ENCODE measurements around the gene CTU2. TPM values are rescaled to one million over a fixed set of nuclear protein-coding genes. Genes with fewer than 3 reads are reported as not detected.

Gene CTU2
- total and polyA plus RNA-seq, 10 donors, result 7.2 to 28.2 (median 15.5) TPM

- TF ChIP-seq POLR2A (IDR thresholded peaks at IDR 0.05), result no peak
- no peak for TF ChIP-seq CTCF (IDR thresholded peaks at IDR 0.05 in 8 of 11, conservative IDR thresholded peaks at IDR 0.05 in 3 of 11)
- no peak for TF ChIP-seq POLR2AphosphoS5 (IDR thresholded peaks at IDR 0.05)
- peaks cover 32 to 97% (median 73%) of the 10 kb centered on the region in 6 donors for H3K4me1 ChIP-seq
- no peak overlapping the region for H3K4me3 ChIP-seq
- H3K27ac ChIP-seq, result peak overlapping the region in 1 of 8 donors; percentile 27
- DNase-seq, result no peak
- H3K36me3 ChIP-seq, result peaks cover 0 to 55% (median 6%) of the 10 kb centered on the region in 6 donors
- H3K27me3 ChIP-seq (replicated peaks in 1 of 7), result no peaks in the 10 kb centered on the region
- WGBS, 5 donors, result 65 to 99% (median 86%) methylated on average over 6 to 10 of the region's 10 CpGs
- H3K9me3 ChIP-seq, result peaks cover 0 to 8% (median 0%) of the 10 kb centered on the region in 8 donors
- intact Hi-C loops (cut with DNase I; ENCODE audit: low total_unique reads), result no loop called here
These were observed 55.5 kb downstream of the CTU2 start for GRCh38 chr16:88761830-88762229.

- H3K27me3 ChIP-seq (replicated peaks in 1 of 7), result no peaks in the 10 kb centered on the region
- WGBS, 5 donors, result 76 to 82% (median 79%) methylated on average over 7 to 16 of the region's 16 CpGs
- peaks cover 0 to 8% (median 0%) of the 10 kb centered on the region in 8 donors for H3K9me3 ChIP-seq
- intact Hi-C loops (cut with DNase I; ENCODE audit: low total_unique reads), result no loop called here
- peaks cover 38 to 100% (median 78%) of the 10 kb centered on the region in 6 donors for H3K4me1 ChIP-seq
- H3K27ac ChIP-seq, result peak overlapping the region in 1 of 8 donors; percentile 27
- DNase-seq, result no peak
- TF ChIP-seq POLR2A (IDR thresholded peaks at IDR 0.05) (no peak), POLR2AphosphoS5 (IDR thresholded peaks at IDR 0.05) (no peak), CTCF (IDR thresholded peaks at IDR 0.05 in 8 of 11, conservative IDR thresholded peaks at IDR 0.05 in 3 of 11) (no peak)
- no peak overlapping the region for H3K4me3 ChIP-seq
- H3K36me3 ChIP-seq, result peaks cover 0 to 55% (median 6%) of the 10 kb centered on the region in 6 donors
These were observed 56.1 kb downstream of the CTU2 start for GRCh38 chr16:88762258-88762870.

- 74 to 93% (median 85%) methylated on average over 6 to 10 of the region's 10 CpGs for WGBS, 5 donors
- no peak overlapping the region for H3K27ac ChIP-seq
These were observed 56.6 kb downstream of the CTU2 start for GRCh38 chr16:88762941-88763340.

More at GRCh38 chr16:88762941-88763340, 56.6 kb downstream of the CTU2 start:
- intact Hi-C loops (cut with DNase I; ENCODE audit: low total_unique reads), result no loop called here
- no peak for DNase-seq
- TF ChIP-seq POLR2A (IDR thresholded peaks at IDR 0.05), result no peak
- TF ChIP-seq POLR2AphosphoS5 (IDR thresholded peaks at IDR 0.05), result peak in 1 of 3 donors; percentile 3
- no peak for TF ChIP-seq CTCF (IDR thresholded peaks at IDR 0.05 in 8 of 11, conservative IDR thresholded peaks at IDR 0.05 in 3 of 11)
- no peak overlapping the region for H3K4me3 ChIP-seq
- H3K4me1 ChIP-seq, result peaks cover 44 to 100% (median 79%) of the 10 kb centered on the region in 6 donors
- H3K9me3 ChIP-seq, result peaks cover 0 to 8% (median 0%) of the 10 kb centered on the region in 8 donors
- peaks cover 0 to 55% (median 6%) of the 10 kb centered on the region in 6 donors for H3K36me3 ChIP-seq
- no peaks in the 10 kb centered on the region for H3K27me3 ChIP-seq (replicated peaks in 1 of 7)

Measured in spleen (tissue), 11 donors.